ENCODE results near the gene LBHD1. TPM values are rescaled to one million over a fixed set of nuclear protein-coding genes. Genes with fewer than 3 reads are reported as not detected.
A peak's percentile ranks its signal among the peaks of the same experiment; 100 is the strongest.

The LBHD1 gene
- total RNA-seq, 1 experiment from 2014 or later = 7.8 TPM

DNA sequence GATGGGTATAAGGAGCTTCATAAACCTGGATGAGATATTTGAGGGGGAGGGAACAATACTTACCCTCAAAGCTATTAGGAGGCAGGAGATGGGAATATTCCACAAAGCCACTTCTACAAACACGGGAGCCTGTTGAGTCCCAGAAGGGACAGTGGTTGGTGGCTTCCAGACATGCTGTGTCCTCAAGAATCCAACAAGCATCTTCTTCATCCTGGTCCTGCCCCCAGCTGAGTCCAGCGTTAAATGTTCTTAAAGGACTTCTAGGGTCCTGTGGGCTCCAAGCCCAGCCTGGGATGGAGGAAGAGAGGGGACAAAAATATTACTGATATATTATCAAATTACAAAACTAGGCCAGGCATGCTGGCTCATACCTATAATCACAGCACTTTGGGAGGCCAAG lies 4.6 kb downstream of the LBHD1 start:
- intact Hi-C loops (cut with micrococcal nuclease; ENCODE audit: unreplicated experiment) = no loop called here
- H3K9me3 ChIP-seq (ENCODE audit: low read depth, low read length, poor library complexity, severe bottlenecking) = no peaks in the 10 kb centered on the region
- DNase-seq (ENCODE audit: low spot score) = no peak
- no peak for TF ChIP-seq EZH2 (IDR thresholded peaks at IDR 0.05; ENCODE audit: borderline replicate concordance, low read depth, low read length, poor library complexity, severe bottlenecking)
- TF ChIP-seq, protein P1, sequence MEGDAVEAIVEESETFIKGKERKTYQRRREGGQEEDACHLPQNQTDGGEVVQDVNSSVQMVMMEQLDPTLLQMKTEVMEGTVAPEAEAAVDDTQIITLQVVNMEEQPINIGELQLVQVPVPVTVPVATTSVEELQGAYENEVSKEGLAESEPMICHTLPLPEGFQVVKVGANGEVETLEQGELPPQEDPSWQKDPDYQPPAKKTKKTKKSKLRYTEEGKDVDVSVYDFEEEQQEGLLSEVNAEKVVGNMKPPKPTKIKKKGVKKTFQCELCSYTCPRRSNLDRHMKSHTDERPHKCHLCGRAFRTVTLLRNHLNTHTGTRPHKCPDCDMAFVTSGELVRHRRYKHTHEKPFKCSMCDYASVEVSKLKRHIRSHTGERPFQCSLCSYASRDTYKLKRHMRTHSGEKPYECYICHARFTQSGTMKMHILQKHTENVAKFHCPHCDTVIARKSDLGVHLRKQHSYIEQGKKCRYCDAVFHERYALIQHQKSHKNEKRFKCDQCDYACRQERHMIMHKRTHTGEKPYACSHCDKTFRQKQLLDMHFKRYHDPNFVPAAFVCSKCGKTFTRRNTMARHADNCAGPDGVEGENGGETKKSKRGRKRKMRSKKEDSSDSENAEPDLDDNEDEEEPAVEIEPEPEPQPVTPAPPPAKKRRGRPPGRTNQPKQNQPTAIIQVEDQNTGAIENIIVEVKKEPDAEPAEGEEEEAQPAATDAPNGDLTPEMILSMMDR (conservative IDR thresholded peaks at IDR 0.05; ENCODE audit: low read depth, low read length) = no peak
- H3K27ac ChIP-seq (ENCODE audit: low read depth, low read length, poor library complexity, severe bottlenecking) = peak overlapping the region; percentile 88
- no peaks in the 10 kb centered on the region for H3K27me3 ChIP-seq (replicated peaks; ENCODE audit: insufficient read depth, low read depth, low read length, poor library complexity)
- POLR2A ChIA-PET (ENCODE audit: low non-redundant PET) = interaction anchor here (0.6 kb wide), 1 partner anchor 105 kb away, joined by 7 read pairs; no protein-coding TSS in a partner anchor
- H3K4me3 ChIP-seq (ENCODE audit: low read depth, low read length, poor library complexity, severe bottlenecking) = peak overlapping the region; percentile 91
- H3K36me3 ChIP-seq (ENCODE audit: insufficient read depth, low read length, poor library complexity, severe bottlenecking) = peaks cover 32% of the 10 kb centered on the region
- CTCF ChIA-PET = no interaction called here
- peaks cover 19% of the 10 kb centered on the region for H3K4me1 ChIP-seq (ENCODE audit: insufficient read depth, low read length, poor library complexity, severe bottlenecking)
- no TSS peak for BruUV-seq (replicated peaks)

DNA sequence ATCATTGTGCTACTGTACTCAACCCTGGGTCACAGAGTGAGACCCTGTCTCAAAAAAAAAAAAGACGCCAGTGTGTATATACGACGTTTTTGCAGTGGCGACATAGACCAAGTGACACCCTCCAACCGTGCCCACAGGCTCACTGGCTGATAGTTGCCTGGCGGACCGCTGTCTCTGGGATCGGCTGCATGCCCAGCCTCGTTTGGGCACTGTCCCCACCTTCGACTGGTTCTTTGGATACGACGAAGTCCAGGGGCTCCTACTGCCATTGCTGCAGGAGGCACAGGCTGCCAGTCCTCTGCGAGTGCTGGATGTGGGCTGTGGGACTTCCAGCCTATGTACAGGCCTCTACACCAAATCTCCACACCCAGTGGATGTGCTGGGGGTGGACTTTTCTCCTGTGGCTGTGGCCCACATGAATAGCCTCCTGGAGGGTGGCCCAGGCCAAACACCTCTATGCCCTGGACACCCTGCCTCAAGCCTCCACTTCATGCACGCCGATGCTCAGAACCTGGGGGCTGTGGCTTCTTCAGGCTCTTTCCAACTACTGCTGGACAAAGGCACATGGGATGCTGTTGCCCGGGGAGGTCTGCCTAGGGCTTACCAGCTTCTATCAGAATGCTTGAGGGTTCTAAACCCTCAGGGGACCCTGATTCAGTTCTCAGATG lies 5.7 kb downstream of the LBHD1 start:
- ChIA-PET POLR2A (ENCODE audit: low non-redundant PET) (interaction anchor here (0.6 to 1.6 kb wide), 2 partner anchors 88 to 106 kb away, joined by 7 to 13 read pairs; partner anchors contain the start of gene ZBTB3), CTCF (interaction anchor here (0.6 kb wide), 1 partner anchor 65 kb away, joined by 9 read pairs; no protein-coding TSS in a partner anchor)
- H3K9me3 ChIP-seq (ENCODE audit: low read depth, low read length, poor library complexity, severe bottlenecking) = no peaks in the 10 kb centered on the region
- BruUV-seq (replicated peaks) = no TSS peak
- no peaks in the 10 kb centered on the region for H3K27me3 ChIP-seq (replicated peaks; ENCODE audit: insufficient read depth, low read depth, low read length, poor library complexity)
- TF ChIP-seq, protein P1 (conservative IDR thresholded peaks at IDR 0.05; ENCODE audit: low read depth, low read length) = no peak
- TF ChIP-seq EZH2 (IDR thresholded peaks at IDR 0.05; ENCODE audit: borderline replicate concordance, low read depth, low read length, poor library complexity, severe bottlenecking) = no peak
- no peak for DNase-seq (ENCODE audit: low spot score)
- H3K4me3 ChIP-seq (ENCODE audit: low read depth, low read length, poor library complexity, severe bottlenecking) = peak overlapping the region; percentile 91
- intact Hi-C loops (cut with micrococcal nuclease; ENCODE audit: unreplicated experiment) = no loop called here
- peaks cover 15% of the 10 kb centered on the region for H3K4me1 ChIP-seq (ENCODE audit: insufficient read depth, low read length, poor library complexity, severe bottlenecking)
- H3K27ac ChIP-seq (ENCODE audit: low read depth, low read length, poor library complexity, severe bottlenecking) = peak overlapping the region; percentile 88
- H3K36me3 ChIP-seq (ENCODE audit: insufficient read depth, low read length, poor library complexity, severe bottlenecking) = peaks cover 40% of the 10 kb centered on the region

DNA sequence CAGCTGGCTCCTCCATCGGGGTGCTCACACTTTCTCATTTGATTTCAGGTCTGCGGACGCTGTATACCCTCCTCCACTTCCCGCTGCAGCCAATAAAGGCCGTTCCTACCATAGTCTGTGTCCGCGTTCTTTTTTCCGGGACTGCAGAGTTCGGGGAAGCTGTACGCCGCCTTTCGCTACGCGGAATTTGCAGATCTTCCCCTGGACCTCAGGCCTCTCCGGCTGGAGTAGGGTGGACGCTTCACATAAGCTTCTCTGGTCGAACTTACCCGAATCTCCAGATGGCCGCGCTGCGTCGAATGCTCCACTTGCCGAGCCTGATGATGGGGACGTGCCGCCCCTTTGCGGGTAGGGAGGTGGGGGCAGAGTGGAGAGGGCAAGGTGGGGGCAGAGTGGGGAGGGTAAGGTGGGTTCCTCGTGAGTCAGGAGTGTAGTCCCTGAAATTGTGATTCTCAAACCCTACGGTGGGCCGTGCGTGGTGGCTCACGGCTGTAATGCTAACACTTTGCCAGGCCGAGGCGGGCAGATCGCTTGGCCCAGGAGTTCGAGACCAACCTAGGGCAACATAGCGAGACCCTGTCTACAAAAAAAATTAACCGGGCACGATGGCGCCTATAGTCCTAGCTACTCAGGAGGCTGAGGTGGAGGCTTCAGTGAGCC lies 6.3 kb downstream of the LBHD1 start:
- no TSS peak for BruUV-seq (replicated peaks)
- CTCF ChIA-PET = interaction anchor here (0.6 to 1.1 kb wide), 2 partner anchors 66 to 271 kb away, joined by 3 to 9 read pairs; no protein-coding TSS in a partner anchor
- Histone ChIP-seq H3K27ac (ENCODE audit: low read depth, low read length, poor library complexity, severe bottlenecking) (peak overlapping the region; percentile 88), H3K9me3 (ENCODE audit: low read depth, low read length, poor library complexity, severe bottlenecking) (no peaks in the 10 kb centered on the region), H3K4me1 (ENCODE audit: insufficient read depth, low read length, poor library complexity, severe bottlenecking) (peaks cover 15% of the 10 kb centered on the region), H3K27me3 (replicated peaks; ENCODE audit: insufficient read depth, low read depth, low read length, poor library complexity) (no peaks in the 10 kb centered on the region), H3K36me3 (ENCODE audit: insufficient read depth, low read length, poor library complexity, severe bottlenecking) (peaks cover 44% of the 10 kb centered on the region), H3K4me3 (ENCODE audit: low read depth, low read length, poor library complexity, severe bottlenecking) (peak overlapping the region; percentile 91)
- POLR2A ChIA-PET (ENCODE audit: low non-redundant PET) = interaction anchor here (0.6 to 1.8 kb wide), 11 partner anchors 9 to 326 kb away, joined by 3 to 13 read pairs (median 5); partner anchors contain the start of genes HNRNPUL2, INTS5, TUT1 and ZBTB3
- DNase-seq (ENCODE audit: low spot score) = no peak
- no peak for TF ChIP-seq EZH2 (IDR thresholded peaks at IDR 0.05; ENCODE audit: borderline replicate concordance, low read depth, low read length, poor library complexity, severe bottlenecking)
- TF ChIP-seq, protein P1 (conservative IDR thresholded peaks at IDR 0.05; ENCODE audit: low read depth, low read length) = no peak
- intact Hi-C loops (cut with micrococcal nuclease; ENCODE audit: unreplicated experiment) = loop anchor here (1.0 kb wide), 1 partner anchor 14 kb away; the partner anchor contains the start of gene UBXN1
